Adipose tissue (tissue), 3 donors: ENCODE measurements around the gene INSIG1. TPM values are rescaled to one million over a fixed set of nuclear protein-coding genes. Genes with fewer than 3 reads are reported as not detected.

Experiments used
- H3K27ac ChIP-seq: one replicate; pipeline ENCODE4 v1.5.1; 2013; ENCODE audit warnings: low read depth, low read length
- WGBS, 3 donors: extraction: QIAGEN DNeasy Blood & Tissue Kit; methylation state at CpG; one replicate each; pipeline ENCODE4 v1.1.7; 2013; 5-methylcytosine and 5-hydroxymethylcytosine counted together
- polyA plus RNA-seq, 3 donors: library from polyadenylated mRNA; stranded (reverse); fragments of 200-250 nt; gene quantifications; one replicate each; pipeline ENCODE4 v1.2.3, GENCODE V29; 2013
- donor health status: healthy with polysubstance abuse.
- donor health status: Bipolar disorder and iron deficiency.
- donor health status: healthy.

Gene INSIG1
- polyA plus RNA-seq, 3 donors = 50.2 to 185 (median 61.0) TPM

- 62 to 95% (median 84%) methylated on average over 7 of the region's 7 CpGs for whole genome bisulfite sequencing, 3 donors
- no peak overlapping the region for H3K27ac ChIP-seq
These were observed 2.2 kb upstream of the INSIG1 start for GRCh38 chr7:155295511-155295910.

GRCh38 chr7:155296006-155296787, 1.5 kb upstream of the INSIG1 start:
- no peak overlapping the region for H3K27ac ChIP-seq
- WGBS, 3 donors = 47 to 80% (median 80%) methylated on average over 18 of the region's 18 CpGs

GRCh38 chr7:155296788-155297516, 726 bp upstream of the INSIG1 start:
- H3K27ac ChIP-seq = no peak overlapping the region
- WGBS, 3 donors = 1 to 2% (median 2%) methylated on average over 38 to 57 of the region's 57 CpGs

- H3K27ac ChIP-seq = peak overlapping the region; percentile 64
- WGBS, 3 donors = 0 to 1% (median 1%) methylated on average over 32 to 34 of the region's 34 CpGs
These were observed 683 bp downstream of the INSIG1 start for GRCh38 chr7:155298288-155298833.

- H3K27ac ChIP-seq = no peak overlapping the region
- WGBS, 3 donors = 1% methylated on average over 26 to 27 of the region's 27 CpGs
These were observed 1.3 kb downstream of the INSIG1 start for GRCh38 chr7:155298834-155299534.

GRCh38 chr7:155299535-155300202, 2.0 kb downstream of the INSIG1 start:
- no peak overlapping the region for H3K27ac ChIP-seq
- 27 to 40% (median 32%) methylated on average over 8 of the region's 8 CpGs for WGBS, 3 donors

GRCh38 chr7:155300641-155301452, 3.2 kb downstream of the INSIG1 start:
- no peak overlapping the region for H3K27ac ChIP-seq
- 39 to 68% (median 55%) methylated on average over 11 of the region's 11 CpGs for WGBS, 3 donors

- no peak overlapping the region for H3K27ac ChIP-seq
- 34 to 93% (median 76%) methylated on average over 10 of the region's 10 CpGs for WGBS, 3 donors
These were observed 5.4 kb downstream of the INSIG1 start for GRCh38 chr7:155303039-155303593.

- WGBS, 3 donors = 51 to 98% (median 93%) methylated on average over 10 of the region's 10 CpGs
- no peak overlapping the region for H3K27ac ChIP-seq
These were observed 6.2 kb downstream of the INSIG1 start for GRCh38 chr7:155303897-155304296.

GRCh38 chr7:155305231-155305904, 7.7 kb downstream of the INSIG1 start:
- H3K27ac ChIP-seq = no peak overlapping the region
- WGBS, 3 donors = 76 to 89% (median 88%) methylated on average over 9 of the region's 9 CpGs

GRCh38 chr7:155306673-155307470, 9.2 kb downstream of the INSIG1 start:
- no peak overlapping the region for H3K27ac ChIP-seq
- 58 to 69% (median 66%) methylated on average over 15 of the region's 15 CpGs for WGBS, 3 donors

- no peak overlapping the region for H3K27ac ChIP-seq
- WGBS, 3 donors = 81 to 95% (median 94%) methylated on average over 19 of the region's 19 CpGs
These were observed 10.8 kb downstream of the INSIG1 start for GRCh38 chr7:155308330-155309020.

- H3K27ac ChIP-seq = no peak overlapping the region
- WGBS, 3 donors = 68 to 78% (median 75%) methylated on average over 1 of the region's 1 CpG
These were observed 11.3 kb downstream of the INSIG1 start for GRCh38 chr7:155309021-155309338.

GRCh38 chr7:155310425-155311114, 12.9 kb downstream of the INSIG1 start:
- WGBS, 3 donors = 81 to 90% (median 89%) methylated on average over 13 of the region's 13 CpGs

More at GRCh38 chr7:155310425-155311114, 12.9 kb downstream of the INSIG1 start:
- H3K27ac ChIP-seq = no peak overlapping the region
